Cardiac fibroblast (primary cell): ENCODE results near the gene ZC2HC1C.

Experiments
- DNase-seq, 2 donors: peaks; one replicate each; pipeline versions ENCODE4 v3.0.0 to v3.0.0-alpha.2; 2010; ENCODE audit warnings: low read depth in 2 of 2
- H3K4me3 ChIP-seq, 2 donors: replicated peaks in 1 of 2; 1 replicate in 1 of 2; 2 replicates in 1 of 2; pipeline ENCODE4 v1.5.1; 2011; ENCODE audit warnings: low read depth in 2 of 2, low read length in 2 of 2, mild to moderate bottlenecking in 2 of 2, moderate library complexity in 1 of 2
- CTCF ChIP-seq: IDR thresholded peaks from one replicate; pipeline ENCODE4 v1.5.1; 2011; ENCODE audit warnings: low read depth, mild to moderate bottlenecking, low read length, inconsistent platforms

Gene ZC2HC1C

GRCh38 chr14:75070383-75070782 is 942 bp downstream of the ZC2HC1C start:
- H3K4me3 ChIP-seq = no peak overlapping the region
- DNase-seq = no peak
- TF ChIP-seq CTCF = no peak

GRCh38 chr14:75077794-75078193 is 8.4 kb downstream of the ZC2HC1C start:
- no peak for TF ChIP-seq CTCF
- DNase-seq = no peak

GRCh38 chr14:75079521-75079920 is 10.1 kb downstream of the ZC2HC1C start:
- no peak for TF ChIP-seq CTCF
- no peak for DNase-seq
- H3K4me3 ChIP-seq = no peak overlapping the region

More at GRCh38 chr14:75077794-75078193, 8.4 kb downstream of the ZC2HC1C start:
- no peak overlapping the region for H3K4me3 ChIP-seq

- TF ChIP-seq CTCF = no peak
- H3K4me3 ChIP-seq = no peak overlapping the region
- DNase-seq = peak in 1 of 2 donors; percentile 37
Observed at GRCh38 chr14:75081660-75082229, 12.3 kb downstream of the ZC2HC1C start.

GRCh38 chr14:75083271-75083670 is 13.8 kb downstream of the ZC2HC1C start:
- H3K4me3 ChIP-seq = no peak overlapping the region
- TF ChIP-seq CTCF = no peak
- no peak for DNase-seq

GRCh38 chr14:75084513-75084912 is 15.1 kb downstream of the ZC2HC1C start:
- no peak for DNase-seq

More at GRCh38 chr14:75084513-75084912, 15.1 kb downstream of the ZC2HC1C start:
- no peak for TF ChIP-seq CTCF
- H3K4me3 ChIP-seq = no peak overlapping the region
